SK-N-SH treated with all-trans-retinoic acid at 6 μM for 48 hours (cell line): ENCODE measurements around the gene ASCC1.

Source experiments
- ATAC-seq: fragments of 200-7000 bp; cut with Tn5 transposase; 3 replicates; pipeline ENCODE4 v1.9.1; 2020; ENCODE audit warnings: mild to moderate bottlenecking, moderate library complexity
- ARNTL ChIP-seq: fragments of 450-650 bp; formaldehyde crosslinking; IDR thresholded peaks from 2 replicates; pipeline ENCODE4 v1.5.0; 2020; ENCODE audit warnings: low read depth, mild to moderate bottlenecking, moderate library complexity, borderline replicate concordance
- BACH2 ChIP-seq: fragments of 250-450 bp; sonication (Bioruptor Pico); IDR thresholded peaks from 2 replicates; pipeline ENCODE4 v1.9.0; 2021; ENCODE audit warnings: mild to moderate bottlenecking, borderline replicate concordance
- CREB5 ChIP-seq: fragments of 250-450 bp; sonication (Bioruptor Pico); IDR thresholded peaks from 2 replicates; pipeline ENCODE4 v1.5.1; 2020; ENCODE audit warnings: low read depth, mild to moderate bottlenecking, moderate library complexity
- CSDC2 ChIP-seq: fragments of 250-450 bp; sonication (Bioruptor Pico); IDR thresholded peaks from 2 replicates; pipeline ENCODE4 v1.5.0; 2020; ENCODE audit warnings: mild to moderate bottlenecking, moderate library complexity
- CSRNP3 ChIP-seq: fragments of 250-450 bp; sonication (Bioruptor Pico); IDR thresholded peaks from 2 replicates; pipeline ENCODE4 v1.5.1; 2021; ENCODE audit warnings: mild to moderate bottlenecking, moderate library complexity
- ESRRG ChIP-seq: fragments of 250-450 bp; sonication (Bioruptor Pico); IDR thresholded peaks from 2 replicates; pipeline ENCODE4 v1.6.1; 2021; ENCODE audit warnings: mild to moderate bottlenecking
- GLIS3 ChIP-seq: fragments of 250-450 bp; sonication (Bioruptor Pico); IDR thresholded peaks from 2 replicates; pipeline ENCODE4 v1.5.0; 2020; ENCODE audit warnings: mild to moderate bottlenecking, moderate library complexity
- ISL1 ChIP-seq: fragments of 250-450 bp; sonication (Bioruptor Pico); IDR thresholded peaks from 2 replicates; pipeline ENCODE4 v2.1.2; 2022; ENCODE audit warnings: mild to moderate bottlenecking, moderate library complexity
- OSR1 ChIP-seq: fragments of 250-450 bp; sonication (Bioruptor Pico); IDR thresholded peaks from 2 replicates; pipeline ENCODE4 v1.8.0; 2022; ENCODE audit warnings: moderate library complexity, mild to moderate bottlenecking, inconsistent platforms
- PATZ1 ChIP-seq: fragments of 250-450 bp; sonication (Bioruptor Pico); IDR thresholded peaks from 2 replicates; pipeline ENCODE4 v1.8.0; 2020; ENCODE audit warnings: mild to moderate bottlenecking, moderate library complexity, borderline replicate concordance
- POU6F1 ChIP-seq: fragments of 250-450 bp; sonication (Bioruptor Pico); IDR thresholded peaks from 2 replicates; pipeline ENCODE4 v1.8.0; 2021; ENCODE audit warnings: low read depth, mild to moderate bottlenecking, moderate library complexity, borderline replicate concordance
- RARB ChIP-seq: fragments of 250-450 bp; sonication (Bioruptor Pico); IDR thresholded peaks from 2 replicates; pipeline ENCODE4 v1.8.0; 2021; ENCODE audit warnings: mild to moderate bottlenecking, moderate library complexity
- SNAI2 ChIP-seq: fragments of 250-450 bp; sonication (Bioruptor Pico); IDR thresholded peaks from 2 replicates; pipeline ENCODE4 v1.5.0; 2020; ENCODE audit warnings: mild to moderate bottlenecking, moderate library complexity
- TCF4 ChIP-seq: fragments of 250-450 bp; sonication (Bioruptor Pico); IDR thresholded peaks from 2 replicates; pipeline ENCODE4 v1.8.0; 2021; ENCODE audit warnings: mild to moderate bottlenecking, moderate library complexity, borderline replicate concordance
- ZFP3 ChIP-seq: fragments of 250-450 bp; sonication (Bioruptor Pico); IDR thresholded peaks from 2 replicates; pipeline ENCODE4 v1.5.0; 2020; ENCODE audit warnings: mild to moderate bottlenecking, moderate library complexity
- ZFP30 ChIP-seq: fragments of 450-650 bp; formaldehyde crosslinking; IDR thresholded peaks from 2 replicates; pipeline ENCODE4 v1.5.0; 2022; ENCODE audit warnings: mild to moderate bottlenecking, moderate library complexity
- ZNF70 ChIP-seq: fragments of 450-650 bp; formaldehyde crosslinking; IDR thresholded peaks from 2 replicates; pipeline ENCODE4 v1.5.0; 2020; ENCODE audit warnings: mild to moderate bottlenecking, moderate library complexity
- ZNF8 ChIP-seq: fragments of 450-650 bp; formaldehyde crosslinking; IDR thresholded peaks from 2 replicates; pipeline ENCODE4 v1.5.0; 2020; ENCODE audit warnings: mild to moderate bottlenecking, moderate library complexity

The ASCC1 gene

GRCh38 chr10:72053690-72054089, 162.4 kb downstream of the ASCC1 start:
- ATAC-seq, result no peak
- no peak for TF ChIP-seq SNAI2 (CRISPR knock-in tag)
- TF ChIP-seq BACH2 (CRISPR knock-in tag), result no peak
- TF ChIP-seq CSRNP3, result no peak
- TF ChIP-seq ESRRG (CRISPR knock-in tag), result no peak
- no peak for TF ChIP-seq ISL1 (CRISPR knock-in tag)
- TF ChIP-seq TCF4 (CRISPR knock-in tag), result no peak
- no peak for TF ChIP-seq OSR1 (CRISPR knock-in tag)
- TF ChIP-seq PATZ1 (CRISPR knock-in tag), result no peak
- no peak for TF ChIP-seq CREB5 (CRISPR knock-in tag)
- no peak for TF ChIP-seq ZNF70 (CRISPR knock-in tag)
- no peak for TF ChIP-seq POU6F1
- TF ChIP-seq ZFP3 (CRISPR knock-in tag), result no peak
- TF ChIP-seq RARB (CRISPR knock-in tag), result no peak
- TF ChIP-seq GLIS3 (CRISPR knock-in tag), result no peak
- no peak for TF ChIP-seq CSDC2 (CRISPR knock-in tag)
- no peak for TF ChIP-seq ZNF8
- no peak for TF ChIP-seq ZFP30

- TF ChIP-seq TCF4 (CRISPR knock-in tag), result no peak
- TF ChIP-seq RARB (CRISPR knock-in tag), result no peak
- no peak for TF ChIP-seq OSR1 (CRISPR knock-in tag)
- no peak for TF ChIP-seq ARNTL (CRISPR knock-in tag)
- TF ChIP-seq, all 23 proteins: peak for 0
- ATAC-seq, result no peak
Observed at GRCh38 chr10:72050873-72051272, 165.2 kb downstream of the ASCC1 start.

GRCh38 chr10:72049969-72050781, 165.9 kb downstream of the ASCC1 start:
- ATAC-seq, result no peak
- TF ChIP-seq ESRRG (CRISPR knock-in tag) (no peak), SNAI2 (CRISPR knock-in tag) (no peak), TCF4 (CRISPR knock-in tag) (no peak), ZNF8 (no peak), RARB (CRISPR knock-in tag) (no peak), ZNF70 (CRISPR knock-in tag) (no peak), CSRNP3 (no peak), PATZ1 (CRISPR knock-in tag) (no peak)
- TF ChIP-seq, all 23 proteins: peak for 0
